Natural killer cell (primary cell): ENCODE measurements around the gene KERA. TPM values are rescaled to one million over a fixed set of nuclear protein-coding genes. Genes with fewer than 3 reads are reported as not detected.

Source experiments
- ATAC-seq, 3 donors: fragments of 150-1000 bp in 2 of 3; fragments of 200-7000 bp in 1 of 3; cut with Tn5 transposase; 1 replicate in 1 of 3; 2 replicates in 2 of 3; pipeline ENCODE4 v1.10.0; 2021; ENCODE audit warnings: mild to moderate bottlenecking in 2 of 3, moderate library complexity in 2 of 3
- DNase-seq, 2 donors: peaks; one replicate each; pipeline versions ENCODE4 v3.0.0 to v3.0.0-alpha.2; 2013 to 2021; ENCODE audit warnings: mixed read lengths in 1 of 2
- H3K27ac ChIP-seq: one replicate; pipeline ENCODE4 v1.5.1; 2013; ENCODE audit warnings: mild to moderate bottlenecking, low read length
- H3K27me3 ChIP-seq: one replicate; pipeline ENCODE4 v1.6.1; 2013; ENCODE audit warnings: low read length; ENCODE audit not compliant: control insufficient read depth, insufficient read depth
- H3K36me3 ChIP-seq: one replicate; pipeline ENCODE4 v1.6.1; 2013; ENCODE audit warnings: low read length; ENCODE audit not compliant: control insufficient read depth, insufficient read depth
- H3K4me1 ChIP-seq: one replicate; pipeline ENCODE4 v1.6.1; 2013; ENCODE audit warnings: low read length; ENCODE audit not compliant: control insufficient read depth, insufficient read depth
- H3K4me3 ChIP-seq: one replicate; pipeline ENCODE4 v1.5.1; 2013; ENCODE audit warnings: low read length
- H3K9me3 ChIP-seq: one replicate; pipeline ENCODE4 v1.6.1; 2013; ENCODE audit warnings: low read length; ENCODE audit not compliant: control insufficient read depth, insufficient read depth
- H3K27ac Mint-ChIP-seq, 2 donors: one replicate each; pipeline ENCODE4 v1.8.0; 2022; ENCODE audit warnings: mild to moderate bottlenecking in 2 of 2, mixed read lengths in 2 of 2, moderate library complexity in 1 of 2
- H3K27me3 Mint-ChIP-seq, 2 donors: one replicate each; pipeline ENCODE4 v1.8.0; 2022; ENCODE audit warnings: low read depth in 2 of 2, mixed read lengths in 2 of 2
- H3K36me3 Mint-ChIP-seq: one replicate; pipeline ENCODE4 v1.8.0; 2022; ENCODE audit warnings: mixed read lengths
- H3K4me1 Mint-ChIP-seq, 2 donors: one replicate each; pipeline ENCODE4 v1.8.0; 2022; ENCODE audit warnings: mixed read lengths in 2 of 2
- H3K4me3 Mint-ChIP-seq: one replicate; pipeline ENCODE4 v1.8.0; 2022; ENCODE audit warnings: mild to moderate bottlenecking, moderate library complexity, mixed read lengths
- H3K9me3 Mint-ChIP-seq, 2 donors: one replicate each; pipeline ENCODE4 v1.8.0; 2022; ENCODE audit warnings: mixed read lengths in 2 of 2
- CTCF ChIP-seq: fragments of 200-600 bp; IDR thresholded peaks from one replicate; pipeline ENCODE4 v1.8.0; 2022; ENCODE audit warnings: antibody characterized with exemption
- WGBS: methylation state at CpG from one replicate; pipeline ENCODE4 v1.1.7; 2013; ENCODE audit warnings: missing lambda C conversion rate; ENCODE audit not compliant: insufficient coverage; 5-methylcytosine and 5-hydroxymethylcytosine counted together
- intact Hi-C: fragments of 100-400 bp; cut with micrococcal nuclease; formaldehyde crosslinking; loops from one replicate; pipeline ENCODE4 v1.14.2; 2022
- total RNA-seq, 4 donors: library from RNA; stranded (reverse); fragments of 120-200 nt in 1 of 4; gene quantifications; one replicate each; pipeline versions ENCODE4 v1.2.3 to v1.2.4, GENCODE V29; 2013 to 2022

Gene KERA
- not detected for total RNA-seq
- total RNA-seq (2013): not detected

GRCh38 chr12:91057368-91058165 is at the start of gene KERA:
Gene KERA (minus strand): TSS chr12:91058024. CDS start chr12:91056281, 1,743 bp downstream.
- H3K36me3 ChIP-seq: no peaks in the 10 kb centered on the region
- no peaks in the 10 kb centered on the region for H3K36me3 Mint-ChIP-seq
- no peak within 1 kb of the TSS for H3K27ac ChIP-seq
- H3K4me3 ChIP-seq: no peak within 1 kb of the TSS
- 78% methylated on average over 7 of the region's 9 CpGs for WGBS
- no peaks in the 10 kb centered on the region for H3K4me1 Mint-ChIP-seq
- intact Hi-C loops: no loop called here
- no peaks in the 10 kb centered on the region for H3K9me3 ChIP-seq
- H3K9me3 Mint-ChIP-seq: no peaks in the 10 kb centered on the region
- TF ChIP-seq CTCF: no peak
- ATAC-seq (no peak), DNase-seq (no peak)
- no peaks in the 10 kb centered on the region for H3K27me3 ChIP-seq
- H3K27ac Mint-ChIP-seq: no peak within 1 kb of the TSS
- no peak within 1 kb of the TSS for H3K4me3 Mint-ChIP-seq
- H3K4me1 ChIP-seq: no peaks in the 10 kb centered on the region
- no peaks in the 10 kb centered on the region for H3K27me3 Mint-ChIP-seq

GRCh38 chr12:91106283-91106682 is 48.5 kb upstream of the KERA start:
- H3K4me3 Mint-ChIP-seq: no peak overlapping the region
- Histone ChIP-seq H3K4me3 (no peak overlapping the region), H3K36me3 (no peaks in the 10 kb centered on the region), H3K27ac (no peak overlapping the region), H3K27me3 (no peaks in the 10 kb centered on the region), H3K4me1 (no peaks in the 10 kb centered on the region), H3K9me3 (no peaks in the 10 kb centered on the region)
- TF ChIP-seq CTCF: no peak
- no peak overlapping the region for H3K27ac Mint-ChIP-seq
- no peaks in the 10 kb centered on the region for H3K9me3 Mint-ChIP-seq
- no peaks in the 10 kb centered on the region for H3K4me1 Mint-ChIP-seq
- ATAC-seq: no peak
- H3K27me3 Mint-ChIP-seq: peaks cover 0 to 3% of the 10 kb centered on the region in 2 donors
- DNase-seq: no peak
- H3K36me3 Mint-ChIP-seq: no peaks in the 10 kb centered on the region
- intact Hi-C loops: no loop called here

GRCh38 chr12:91105807-91106206 is 48.0 kb upstream of the KERA start:
- H3K4me1 Mint-ChIP-seq: no peaks in the 10 kb centered on the region
- no peaks in the 10 kb centered on the region for H3K9me3 ChIP-seq
- no peak overlapping the region for H3K4me3 ChIP-seq
- no peaks in the 10 kb centered on the region for H3K4me1 ChIP-seq
- intact Hi-C loops: no loop called here
- H3K27ac Mint-ChIP-seq: no peak overlapping the region
- DNase-seq (no peak), ATAC-seq (no peak)
- no peak for TF ChIP-seq CTCF
- H3K4me3 Mint-ChIP-seq: no peak overlapping the region
- H3K36me3 Mint-ChIP-seq: no peaks in the 10 kb centered on the region
- H3K9me3 Mint-ChIP-seq: no peaks in the 10 kb centered on the region
- H3K27me3 Mint-ChIP-seq: peaks cover 0 to 3% of the 10 kb centered on the region in 2 donors
- H3K36me3 ChIP-seq: no peaks in the 10 kb centered on the region
- WGBS: 67% methylated on average over 3 of the region's 5 CpGs
- H3K27ac ChIP-seq: no peak overlapping the region
- no peaks in the 10 kb centered on the region for H3K27me3 ChIP-seq
